ENCODE data around the gene LDLRAD4. TPM values are rescaled to one million over a fixed set of nuclear protein-coding genes. Genes with fewer than 3 reads are reported as not detected.

LDLRAD4 gene
- total and polyA plus RNA-seq, 2 experiments from 2014 or later, result 0.73 to 1.9 TPM

- no peaks in the 10 kb centered on the region for H3K36me3 Mint-ChIP-seq (ENCODE audit: low read depth)
- no peak overlapping the region for H3K4me2 ChIP-seq
- no peaks in the 10 kb centered on the region for H3K27me3 ChIP-seq (ENCODE audit: insufficient read depth)
- H3K9me3 Mint-ChIP-seq, result peaks cover 3% of the 10 kb centered on the region; the same call in 1 of the 3 replicates
- no peaks in the 10 kb centered on the region for H3K4me1 ChIP-seq (ENCODE audit: insufficient read depth)
- no peaks in the 10 kb centered on the region for H3K36me3 ChIP-seq (ENCODE audit: insufficient read depth)
- no peak overlapping the region for H2AFZ ChIP-seq
- peaks cover 3% of the 10 kb centered on the region for H3K27me3 Mint-ChIP-seq (ENCODE audit: insufficient read depth, low read depth, poor library complexity)
- no peak overlapping the region for H3K27ac Mint-ChIP-seq
- H3K4me1 Mint-ChIP-seq, result peaks cover 7% of the 10 kb centered on the region; the same call in 1 of the 3 replicates
- no peaks in the 10 kb centered on the region for H3K9me2 ChIP-seq (ENCODE audit: insufficient read depth)
- H3K27ac ChIP-seq (ENCODE audit: low read depth), result no peak overlapping the region
- no peak overlapping the region for H3K4me3 Mint-ChIP-seq
- no peaks in the 10 kb centered on the region for H3K79me2 ChIP-seq (replicated peaks; ENCODE audit: insufficient read depth)
- no peak overlapping the region for H3K4me3 ChIP-seq
- TF ChIP-seq EZH2phosphoT487 (IDR thresholded peaks at IDR 0.05; ENCODE audit: unreplicated experiment) (no peak), CREB1 (CRISPR knock-in tag; IDR thresholded peaks at IDR 0.05; ENCODE audit: low read depth) (no peak), ETS1 (IDR thresholded peaks at IDR 0.05) (no peak), POLR2AphosphoS5 (IDR thresholded peaks at IDR 0.05; ENCODE audit: low read depth) (no peak), ZNF114 (CRISPR knock-in tag; IDR thresholded peaks at IDR 0.05) (no peak)
- TF ChIP-seq, protein P1, sequence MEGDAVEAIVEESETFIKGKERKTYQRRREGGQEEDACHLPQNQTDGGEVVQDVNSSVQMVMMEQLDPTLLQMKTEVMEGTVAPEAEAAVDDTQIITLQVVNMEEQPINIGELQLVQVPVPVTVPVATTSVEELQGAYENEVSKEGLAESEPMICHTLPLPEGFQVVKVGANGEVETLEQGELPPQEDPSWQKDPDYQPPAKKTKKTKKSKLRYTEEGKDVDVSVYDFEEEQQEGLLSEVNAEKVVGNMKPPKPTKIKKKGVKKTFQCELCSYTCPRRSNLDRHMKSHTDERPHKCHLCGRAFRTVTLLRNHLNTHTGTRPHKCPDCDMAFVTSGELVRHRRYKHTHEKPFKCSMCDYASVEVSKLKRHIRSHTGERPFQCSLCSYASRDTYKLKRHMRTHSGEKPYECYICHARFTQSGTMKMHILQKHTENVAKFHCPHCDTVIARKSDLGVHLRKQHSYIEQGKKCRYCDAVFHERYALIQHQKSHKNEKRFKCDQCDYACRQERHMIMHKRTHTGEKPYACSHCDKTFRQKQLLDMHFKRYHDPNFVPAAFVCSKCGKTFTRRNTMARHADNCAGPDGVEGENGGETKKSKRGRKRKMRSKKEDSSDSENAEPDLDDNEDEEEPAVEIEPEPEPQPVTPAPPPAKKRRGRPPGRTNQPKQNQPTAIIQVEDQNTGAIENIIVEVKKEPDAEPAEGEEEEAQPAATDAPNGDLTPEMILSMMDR (conservative IDR thresholded peaks at IDR 0.05; ENCODE audit: low read depth in 2 of 2), result no peak
- ATAC-seq (no peak), DNase-seq (ENCODE audit: low spot score) (no peak)
- no peaks in the 10 kb centered on the region for H3F3A ChIP-seq (replicated peaks; ENCODE audit: low read depth)
- no peaks in the 10 kb centered on the region for H4K20me1 ChIP-seq (replicated peaks; ENCODE audit: insufficient read depth)
Observed at GRCh38 chr18:13514558-13514957, 296.0 kb downstream of the LDLRAD4 start.

DNA sequence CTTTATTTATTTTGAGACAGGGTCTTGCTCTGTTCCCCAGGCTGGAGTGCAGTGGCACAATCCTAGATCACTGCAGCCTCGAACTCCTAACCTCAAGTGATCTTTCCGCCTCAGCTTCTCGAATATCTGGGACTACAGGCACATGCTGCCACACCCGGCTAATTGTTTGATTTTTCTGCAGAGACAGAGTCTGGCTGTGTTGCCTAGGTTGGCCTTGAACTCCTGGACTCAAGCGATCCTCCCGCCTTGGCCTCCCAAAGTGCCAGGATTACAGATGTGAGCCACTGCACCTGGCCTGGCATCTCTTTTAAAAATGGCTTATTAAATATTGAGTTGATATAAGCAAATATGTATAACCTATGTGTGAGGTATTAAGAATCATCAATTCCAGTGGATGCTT, 298.3 kb downstream of the LDLRAD4 start:
- H3K4me1 Mint-ChIP-seq, result peaks cover 7% of the 10 kb centered on the region; the same call in 1 of the 3 replicates
- H3K4me3 Mint-ChIP-seq, result no peak overlapping the region
- H3K27ac ChIP-seq (ENCODE audit: low read depth), result no peak overlapping the region
- H3K79me2 ChIP-seq (replicated peaks; ENCODE audit: insufficient read depth), result no peaks in the 10 kb centered on the region
- H4K20me1 ChIP-seq (replicated peaks; ENCODE audit: insufficient read depth), result no peaks in the 10 kb centered on the region
- no peaks in the 10 kb centered on the region for H3K27me3 Mint-ChIP-seq (ENCODE audit: insufficient read depth, low read depth, poor library complexity)
- H3K4me3 ChIP-seq, result no peak overlapping the region
- DNase-seq (ENCODE audit: low spot score), result no peak
- H2AFZ ChIP-seq, result no peak overlapping the region
- no peaks in the 10 kb centered on the region for H3K4me1 ChIP-seq (ENCODE audit: insufficient read depth)
- H3F3A ChIP-seq (replicated peaks; ENCODE audit: low read depth), result no peaks in the 10 kb centered on the region
- H3K4me2 ChIP-seq, result no peak overlapping the region
- no peaks in the 10 kb centered on the region for H3K36me3 ChIP-seq (ENCODE audit: insufficient read depth)
- no peaks in the 10 kb centered on the region for H3K27me3 ChIP-seq (ENCODE audit: insufficient read depth)
- peaks cover 3% of the 10 kb centered on the region; the same call in 1 of the 3 replicates for H3K9me3 Mint-ChIP-seq
- H3K27ac Mint-ChIP-seq, result no peak overlapping the region
- H3K36me3 Mint-ChIP-seq (ENCODE audit: low read depth), result no peaks in the 10 kb centered on the region
- ATAC-seq, result no peak
- no peaks in the 10 kb centered on the region for H3K9me2 ChIP-seq (ENCODE audit: insufficient read depth)
- TF ChIP-seq ZNF114 (CRISPR knock-in tag; IDR thresholded peaks at IDR 0.05) (no peak), EZH2phosphoT487 (IDR thresholded peaks at IDR 0.05; ENCODE audit: unreplicated experiment) (no peak), ZNF331 (CRISPR knock-in tag; IDR thresholded peaks at IDR 0.05; ENCODE audit: low read depth) (no peak), EZH2 (IDR thresholded peaks at IDR 0.05; ENCODE audit: low read depth, unreplicated experiment) (no peak), CREB1 (CRISPR knock-in tag; IDR thresholded peaks at IDR 0.05; ENCODE audit: low read depth) (no peak), STAT1 (IDR thresholded peaks at IDR 0.05; ENCODE audit: unreplicated experiment) (no peak), POLR2AphosphoS5 (IDR thresholded peaks at IDR 0.05; ENCODE audit: low read depth) (no peak)
- TF ChIP-seq, protein P2, sequence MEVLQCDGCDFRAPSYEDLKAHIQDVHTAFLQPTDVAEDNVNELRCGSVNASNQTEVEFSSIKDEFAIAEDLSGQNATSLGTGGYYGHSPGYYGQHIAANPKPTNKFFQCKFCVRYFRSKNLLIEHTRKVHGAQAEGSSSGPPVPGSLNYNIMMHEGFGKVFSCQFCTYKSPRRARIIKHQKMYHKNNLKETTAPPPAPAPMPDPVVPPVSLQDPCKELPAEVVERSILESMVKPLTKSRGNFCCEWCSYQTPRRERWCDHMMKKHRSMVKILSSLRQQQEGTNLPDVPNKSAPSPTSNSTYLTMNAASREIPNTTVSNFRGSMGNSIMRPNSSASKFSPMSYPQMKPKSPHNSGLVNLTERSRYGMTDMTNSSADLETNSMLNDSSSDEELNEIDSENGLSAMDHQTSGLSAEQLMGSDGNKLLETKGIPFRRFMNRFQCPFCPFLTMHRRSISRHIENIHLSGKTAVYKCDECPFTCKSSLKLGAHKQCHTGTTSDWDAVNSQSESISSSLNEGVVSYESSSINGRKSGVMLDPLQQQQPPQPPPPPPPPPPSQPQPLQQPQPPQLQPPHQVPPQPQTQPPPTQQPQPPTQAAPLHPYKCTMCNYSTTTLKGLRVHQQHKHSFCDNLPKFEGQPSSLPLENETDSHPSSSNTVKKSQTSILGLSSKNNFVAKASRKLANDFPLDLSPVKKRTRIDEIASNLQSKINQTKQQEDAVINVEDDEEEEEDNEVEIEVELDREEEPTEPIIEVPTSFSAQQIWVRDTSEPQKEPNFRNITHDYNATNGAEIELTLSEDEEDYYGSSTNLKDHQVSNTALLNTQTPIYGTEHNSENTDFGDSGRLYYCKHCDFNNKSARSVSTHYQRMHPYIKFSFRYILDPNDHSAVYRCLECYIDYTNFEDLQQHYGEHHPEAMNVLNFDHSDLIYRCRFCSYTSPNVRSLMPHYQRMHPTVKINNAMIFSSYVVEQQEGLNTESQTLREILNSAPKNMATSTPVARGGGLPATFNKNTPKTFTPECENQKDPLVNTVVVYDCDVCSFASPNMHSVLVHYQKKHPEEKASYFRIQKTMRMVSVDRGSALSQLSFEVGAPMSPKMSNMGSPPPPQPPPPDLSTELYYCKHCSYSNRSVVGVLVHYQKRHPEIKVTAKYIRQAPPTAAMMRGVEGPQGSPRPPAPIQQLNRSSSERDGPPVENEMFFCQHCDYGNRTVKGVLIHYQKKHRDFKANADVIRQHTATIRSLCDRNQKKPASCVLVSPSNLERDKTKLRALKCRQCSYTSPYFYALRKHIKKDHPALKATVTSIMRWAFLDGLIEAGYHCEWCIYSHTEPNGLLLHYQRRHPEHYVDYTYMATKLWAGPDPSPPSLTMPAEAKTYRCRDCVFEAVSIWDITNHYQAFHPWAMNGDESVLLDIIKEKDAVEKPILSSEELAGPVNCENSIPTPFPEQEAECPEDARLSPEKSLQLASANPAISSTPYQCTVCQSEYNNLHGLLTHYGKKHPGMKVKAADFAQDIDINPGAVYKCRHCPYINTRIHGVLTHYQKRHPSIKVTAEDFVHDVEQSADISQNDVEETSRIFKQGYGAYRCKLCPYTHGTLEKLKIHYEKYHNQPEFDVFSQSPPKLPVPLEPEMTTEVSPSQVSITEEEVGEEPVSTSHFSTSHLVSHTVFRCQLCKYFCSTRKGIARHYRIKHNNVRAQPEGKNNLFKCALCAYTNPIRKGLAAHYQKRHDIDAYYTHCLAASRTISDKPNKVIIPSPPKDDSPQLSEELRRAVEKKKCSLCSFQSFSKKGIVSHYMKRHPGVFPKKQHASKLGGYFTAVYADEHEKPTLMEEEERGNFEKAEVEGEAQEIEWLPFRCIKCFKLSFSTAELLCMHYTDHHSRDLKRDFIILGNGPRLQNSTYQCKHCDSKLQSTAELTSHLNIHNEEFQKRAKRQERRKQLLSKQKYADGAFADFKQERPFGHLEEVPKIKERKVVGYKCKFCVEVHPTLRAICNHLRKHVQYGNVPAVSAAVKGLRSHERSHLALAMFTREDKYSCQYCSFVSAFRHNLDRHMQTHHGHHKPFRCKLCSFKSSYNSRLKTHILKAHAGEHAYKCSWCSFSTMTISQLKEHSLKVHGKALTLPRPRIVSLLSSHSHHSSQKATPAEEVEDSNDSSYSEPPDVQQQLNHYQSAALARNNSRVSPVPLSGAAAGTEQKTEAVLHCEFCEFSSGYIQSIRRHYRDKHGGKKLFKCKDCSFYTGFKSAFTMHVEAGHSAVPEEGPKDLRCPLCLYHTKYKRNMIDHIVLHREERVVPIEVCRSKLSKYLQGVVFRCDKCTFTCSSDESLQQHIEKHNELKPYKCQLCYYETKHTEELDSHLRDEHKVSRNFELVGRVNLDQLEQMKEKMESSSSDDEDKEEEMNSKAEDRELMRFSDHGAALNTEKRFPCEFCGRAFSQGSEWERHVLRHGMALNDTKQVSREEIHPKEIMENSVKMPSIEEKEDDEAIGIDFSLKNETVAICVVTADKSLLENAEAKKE (CRISPR knock-in tag; IDR thresholded peaks at IDR 0.05), result no peak
- TF ChIP-seq, protein P1 (conservative IDR thresholded peaks at IDR 0.05; ENCODE audit: low read depth in 2 of 2), result no peak

All from GM23338 (cell line).